Smooth muscle cell of bladder (primary cell): Measurements from ENCODE around the gene TGFBR3. TPM values are rescaled to one million over a fixed set of nuclear protein-coding genes. Genes with fewer than 3 reads are reported as not detected.

Source experiments
- total RNA-seq: library from RNA; depleted of rRNA; stranded (reverse); fragments of >200 nt; gene quantifications from 2 replicates; pipeline ENCODE4 v1.2.3, GENCODE V29; 2014

The TGFBR3 gene
- total RNA-seq: 67.0 and 77.4 TPM in 2 replicates

DNA sequence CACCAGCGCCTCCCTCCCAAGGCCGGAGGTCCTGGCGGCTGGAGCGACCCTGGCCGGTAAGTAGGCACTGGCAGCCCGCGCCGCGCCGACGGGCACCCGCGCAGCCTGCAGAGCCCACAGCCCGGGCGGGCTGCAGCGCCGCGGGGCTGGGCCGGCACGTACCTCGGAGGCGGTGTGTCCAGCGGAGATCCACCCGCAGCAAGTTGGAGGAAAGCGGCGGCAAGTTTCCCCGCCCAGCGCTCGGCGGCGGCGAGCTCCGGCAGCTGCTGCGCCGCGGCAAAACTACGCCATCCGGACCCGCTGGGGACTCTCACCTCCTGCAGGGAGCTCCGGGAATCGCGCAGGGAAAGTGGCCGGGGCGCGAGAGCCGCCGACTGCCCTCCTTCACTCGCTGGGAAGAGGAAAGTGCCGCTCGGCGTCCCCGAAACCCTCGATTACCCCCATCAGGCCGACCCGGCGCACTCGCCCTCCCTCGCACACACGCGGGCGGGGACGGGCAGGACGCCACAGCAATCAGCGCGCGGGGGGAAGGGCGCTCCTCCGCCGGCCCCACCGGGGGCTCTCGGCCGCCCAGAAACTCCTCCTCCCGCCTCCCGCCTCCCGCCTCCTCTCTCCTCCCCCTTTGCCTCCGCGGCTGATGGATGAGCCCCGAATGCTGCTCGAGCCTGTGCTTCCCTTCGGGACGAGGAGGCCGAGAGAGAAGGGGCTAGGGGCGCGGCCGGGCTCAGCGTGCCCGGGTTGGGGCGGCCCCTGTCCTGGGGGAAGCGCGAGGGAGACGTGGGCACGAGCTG lies at the start of gene TGFBR3:
TSS of gene TGFBR3 (minus strand) at position 436 of the 791 bp plus-strand sequence. CDS start 24,620 bp downstream, outside the sequence.

Other genes with a start within 250 kb of the TGFBR3 start
- gene BRDT, start 63.2 kb upstream of the TGFBR3 start, total RNA-seq: not detected in 2 replicates
- gene EPHX4, start 143.8 kb upstream of the TGFBR3 start, total RNA-seq: 0.55 and 0.57 TPM in 2 replicates
- gene SETSIP, start 189.3 kb upstream of the TGFBR3 start, total RNA-seq: 0.09 TPM in 1 of 2 replicates, not detected in the other
- gene BTBD8, start 194.2 kb upstream of the TGFBR3 start, total RNA-seq: 5.4 and 6.8 TPM in 2 replicates